ENCODE results near the gene C6. TPM values are rescaled to one million over a fixed set of nuclear protein-coding genes. Genes with fewer than 3 reads are reported as not detected.

Gene C6
- total RNA-seq, 1 experiment from 2014 or later: 0.37 TPM

DNA sequence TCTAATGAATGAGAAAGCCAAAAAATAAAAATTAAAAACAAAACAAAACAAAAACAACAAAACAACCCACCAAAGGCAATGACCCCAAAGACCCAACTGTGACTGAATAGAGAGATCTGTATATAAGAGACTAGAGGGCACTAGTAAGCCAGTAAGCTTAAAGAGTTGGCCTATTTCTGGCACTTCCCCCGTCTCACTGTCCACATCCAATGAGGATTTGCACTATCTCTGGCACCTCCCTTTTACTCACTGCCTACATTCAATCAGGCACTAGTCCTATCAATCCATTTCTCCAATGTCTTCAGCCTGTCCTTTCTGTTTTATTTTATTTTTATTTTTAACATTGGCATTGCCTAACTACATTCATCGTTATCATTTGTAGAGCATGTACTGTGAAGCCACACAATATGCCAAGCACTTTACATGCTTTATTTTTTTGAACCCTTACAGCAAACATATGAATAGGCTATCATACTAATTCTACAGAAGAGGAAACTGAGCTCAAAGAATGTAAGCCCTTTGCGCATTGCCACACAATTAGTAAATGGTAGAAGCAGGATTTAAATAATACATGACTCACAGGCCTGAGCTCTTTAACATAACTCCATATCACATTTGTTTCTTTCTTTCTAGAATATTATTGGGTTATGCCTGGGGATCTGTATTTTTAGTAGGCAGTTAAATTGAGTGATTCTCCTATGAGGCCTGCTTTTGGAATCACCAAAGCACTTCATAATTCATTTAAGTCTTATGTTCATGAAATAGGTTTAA, 70.0 kb downstream of the C6 start:
- no peaks in the 10 kb centered on the region for H3K79me2 ChIP-seq (ENCODE audit: insufficient read depth, low read length)
- H2AFZ ChIP-seq (ENCODE audit: low read depth, low read length, poor library complexity, severe bottlenecking): no peak overlapping the region
- H3K9me3 ChIP-seq (ENCODE audit: control insufficient read depth in 1 of 2, insufficient read depth in 1 of 2, low read depth in 1 of 2, low read length in 2 of 2): no peaks in the 10 kb centered on the region
- H3K4me3 ChIP-seq (replicated peaks in 1 of 2; ENCODE audit: low read depth in 1 of 2, low read length in 2 of 2): no peak overlapping the region
- ATAC-seq: peak; percentile 61
- no peak for DNase-seq (ENCODE audit: low read depth, low spot score)
- intact Hi-C loops (cut with micrococcal nuclease): no loop called here
- CTCF ChIA-PET: no interaction called here
- H3K4me2 ChIP-seq (ENCODE audit: low read length): no peak overlapping the region
- POLR2A ChIA-PET: no interaction called here
- no peak overlapping the region for H3K27ac ChIP-seq (ENCODE audit: low read depth, low read length)
- no peaks in the 10 kb centered on the region for H3K9me2 ChIP-seq (ENCODE audit: insufficient read depth)
- TF ChIP-seq SRF (IDR thresholded peaks at IDR 0.05; ENCODE audit: low read depth) (no peak), TCF7L2 (IDR thresholded peaks at IDR 0.05; ENCODE audit: borderline replicate concordance, extremely low read depth, insufficient read depth, insufficient read length) (no peak), CBX3 (IDR thresholded peaks at IDR 0.05; ENCODE audit: low read depth) (no peak), EGR1 (IDR thresholded peaks at IDR 0.05; ENCODE audit: low read depth) (no peak), EZH2 (IDR thresholded peaks at IDR 0.05) (no peak), ZFX (IDR thresholded peaks at IDR 0.05) (no peak), POLR2AphosphoS5 (IDR thresholded peaks at IDR 0.05; ENCODE audit: low read depth, low read length) (no peak), SP1 (IDR thresholded peaks at IDR 0.05; ENCODE audit: low read depth) (no peak), SIN3A (IDR thresholded peaks at IDR 0.05; ENCODE audit: low read depth) (no peak), RAD21 (IDR thresholded peaks at IDR 0.05; ENCODE audit: low read depth) (no peak), POLR2A (IDR thresholded peaks at IDR 0.05; ENCODE audit: borderline replicate concordance, extremely low read depth, insufficient read depth, insufficient read length) (no peak), EZH2phosphoT487 (IDR thresholded peaks at IDR 0.05; ENCODE audit: borderline replicate concordance) (no peak), JUND (IDR thresholded peaks at IDR 0.05) (no peak), ELF1 (IDR thresholded peaks at IDR 0.05; ENCODE audit: borderline replicate concordance, low read depth) (no peak), CEBPB (IDR thresholded peaks at IDR 0.05; ENCODE audit: low read depth) (no peak)
- TF ChIP-seq, protein P1, sequence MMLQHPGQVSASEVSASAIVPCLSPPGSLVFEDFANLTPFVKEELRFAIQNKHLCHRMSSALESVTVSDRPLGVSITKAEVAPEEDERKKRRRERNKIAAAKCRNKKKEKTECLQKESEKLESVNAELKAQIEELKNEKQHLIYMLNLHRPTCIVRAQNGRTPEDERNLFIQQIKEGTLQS (IDR thresholded peaks at IDR 0.05): no peak
- TF ChIP-seq, protein P2, sequence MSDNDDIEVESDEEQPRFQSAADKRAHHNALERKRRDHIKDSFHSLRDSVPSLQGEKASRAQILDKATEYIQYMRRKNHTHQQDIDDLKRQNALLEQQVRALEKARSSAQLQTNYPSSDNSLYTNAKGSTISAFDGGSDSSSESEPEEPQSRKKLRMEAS (IDR thresholded peaks at IDR 0.05): no peak
- TF ChIP-seq, protein P3, sequence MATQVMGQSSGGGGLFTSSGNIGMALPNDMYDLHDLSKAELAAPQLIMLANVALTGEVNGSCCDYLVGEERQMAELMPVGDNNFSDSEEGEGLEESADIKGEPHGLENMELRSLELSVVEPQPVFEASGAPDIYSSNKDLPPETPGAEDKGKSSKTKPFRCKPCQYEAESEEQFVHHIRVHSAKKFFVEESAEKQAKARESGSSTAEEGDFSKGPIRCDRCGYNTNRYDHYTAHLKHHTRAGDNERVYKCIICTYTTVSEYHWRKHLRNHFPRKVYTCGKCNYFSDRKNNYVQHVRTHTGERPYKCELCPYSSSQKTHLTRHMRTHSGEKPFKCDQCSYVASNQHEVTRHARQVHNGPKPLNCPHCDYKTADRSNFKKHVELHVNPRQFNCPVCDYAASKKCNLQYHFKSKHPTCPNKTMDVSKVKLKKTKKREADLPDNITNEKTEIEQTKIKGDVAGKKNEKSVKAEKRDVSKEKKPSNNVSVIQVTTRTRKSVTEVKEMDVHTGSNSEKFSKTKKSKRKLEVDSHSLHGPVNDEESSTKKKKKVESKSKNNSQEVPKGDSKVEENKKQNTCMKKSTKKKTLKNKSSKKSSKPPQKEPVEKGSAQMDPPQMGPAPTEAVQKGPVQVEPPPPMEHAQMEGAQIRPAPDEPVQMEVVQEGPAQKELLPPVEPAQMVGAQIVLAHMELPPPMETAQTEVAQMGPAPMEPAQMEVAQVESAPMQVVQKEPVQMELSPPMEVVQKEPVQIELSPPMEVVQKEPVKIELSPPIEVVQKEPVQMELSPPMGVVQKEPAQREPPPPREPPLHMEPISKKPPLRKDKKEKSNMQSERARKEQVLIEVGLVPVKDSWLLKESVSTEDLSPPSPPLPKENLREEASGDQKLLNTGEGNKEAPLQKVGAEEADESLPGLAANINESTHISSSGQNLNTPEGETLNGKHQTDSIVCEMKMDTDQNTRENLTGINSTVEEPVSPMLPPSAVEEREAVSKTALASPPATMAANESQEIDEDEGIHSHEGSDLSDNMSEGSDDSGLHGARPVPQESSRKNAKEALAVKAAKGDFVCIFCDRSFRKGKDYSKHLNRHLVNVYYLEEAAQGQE (IDR thresholded peaks at IDR 0.05; ENCODE audit: low read depth): no peak
- TF ChIP-seq, protein P4, sequence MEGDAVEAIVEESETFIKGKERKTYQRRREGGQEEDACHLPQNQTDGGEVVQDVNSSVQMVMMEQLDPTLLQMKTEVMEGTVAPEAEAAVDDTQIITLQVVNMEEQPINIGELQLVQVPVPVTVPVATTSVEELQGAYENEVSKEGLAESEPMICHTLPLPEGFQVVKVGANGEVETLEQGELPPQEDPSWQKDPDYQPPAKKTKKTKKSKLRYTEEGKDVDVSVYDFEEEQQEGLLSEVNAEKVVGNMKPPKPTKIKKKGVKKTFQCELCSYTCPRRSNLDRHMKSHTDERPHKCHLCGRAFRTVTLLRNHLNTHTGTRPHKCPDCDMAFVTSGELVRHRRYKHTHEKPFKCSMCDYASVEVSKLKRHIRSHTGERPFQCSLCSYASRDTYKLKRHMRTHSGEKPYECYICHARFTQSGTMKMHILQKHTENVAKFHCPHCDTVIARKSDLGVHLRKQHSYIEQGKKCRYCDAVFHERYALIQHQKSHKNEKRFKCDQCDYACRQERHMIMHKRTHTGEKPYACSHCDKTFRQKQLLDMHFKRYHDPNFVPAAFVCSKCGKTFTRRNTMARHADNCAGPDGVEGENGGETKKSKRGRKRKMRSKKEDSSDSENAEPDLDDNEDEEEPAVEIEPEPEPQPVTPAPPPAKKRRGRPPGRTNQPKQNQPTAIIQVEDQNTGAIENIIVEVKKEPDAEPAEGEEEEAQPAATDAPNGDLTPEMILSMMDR (IDR thresholded peaks at IDR 0.05 in 2 of 3, conservative IDR thresholded peaks at IDR 0.05 in 1 of 3; ENCODE audit: borderline replicate concordance in 1 of 3, insufficient read depth in 1 of 3, low read depth in 2 of 3, low read length in 2 of 3): no peak
- TF ChIP-seq, protein P5, sequence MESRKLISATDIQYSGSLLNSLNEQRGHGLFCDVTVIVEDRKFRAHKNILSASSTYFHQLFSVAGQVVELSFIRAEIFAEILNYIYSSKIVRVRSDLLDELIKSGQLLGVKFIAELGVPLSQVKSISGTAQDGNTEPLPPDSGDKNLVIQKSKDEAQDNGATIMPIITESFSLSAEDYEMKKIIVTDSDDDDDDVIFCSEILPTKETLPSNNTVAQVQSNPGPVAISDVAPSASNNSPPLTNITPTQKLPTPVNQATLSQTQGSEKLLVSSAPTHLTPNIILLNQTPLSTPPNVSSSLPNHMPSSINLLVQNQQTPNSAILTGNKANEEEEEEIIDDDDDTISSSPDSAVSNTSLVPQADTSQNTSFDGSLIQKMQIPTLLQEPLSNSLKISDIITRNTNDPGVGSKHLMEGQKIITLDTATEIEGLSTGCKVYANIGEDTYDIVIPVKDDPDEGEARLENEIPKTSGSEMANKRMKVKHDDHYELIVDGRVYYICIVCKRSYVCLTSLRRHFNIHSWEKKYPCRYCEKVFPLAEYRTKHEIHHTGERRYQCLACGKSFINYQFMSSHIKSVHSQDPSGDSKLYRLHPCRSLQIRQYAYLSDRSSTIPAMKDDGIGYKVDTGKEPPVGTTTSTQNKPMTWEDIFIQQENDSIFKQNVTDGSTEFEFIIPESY (IDR thresholded peaks at IDR 0.05; ENCODE audit: extremely low read depth, insufficient replicate concordance, low read length): no peak
- H3K9ac ChIP-seq (ENCODE audit: low read length): no peak overlapping the region
- H3K4me1 ChIP-seq (ENCODE audit: control insufficient read depth in 1 of 2, insufficient read depth in 2 of 2, low read length in 2 of 2): no peaks in the 10 kb centered on the region
- RAD21 ChIA-PET (ENCODE audit: low non-redundant PET in 1 of 2, low total read pairs in 2 of 2, uncharacterized antibody in 2 of 2, unreplicated experiment in 2 of 2): no interaction called here
- no peaks in the 10 kb centered on the region for H3K27me3 ChIP-seq (ENCODE audit: insufficient read depth, low read length)
- H3K36me3 ChIP-seq (ENCODE audit: control insufficient read depth in 1 of 2, insufficient read depth in 2 of 2, low read length in 2 of 2): no peaks in the 10 kb centered on the region
- no peaks in the 10 kb centered on the region for H4K20me1 ChIP-seq (ENCODE audit: insufficient read depth)
- no TSS peak for BruUV-seq (replicated peaks)

All from HCT116 (cell line).